HUES48 (cell line): ENCODE data around the gene ATCAY.

Source experiments
- H3K27ac ChIP-seq: one replicate; pipeline ENCODE4 v1.7.0; 2013; ENCODE audit warnings: low read depth, low read length, inconsistent platforms
- H3K27me3 ChIP-seq: 2 replicates; pipeline ENCODE4 v1.6.1; 2013; ENCODE audit warnings: mild to moderate bottlenecking, low read length; ENCODE audit not compliant: control insufficient read depth, insufficient read depth
- H3K36me3 ChIP-seq: 2 replicates; pipeline ENCODE4 v1.6.1; 2013; ENCODE audit warnings: low read length; ENCODE audit not compliant: control insufficient read depth, insufficient read depth
- H3K4me1 ChIP-seq: 2 replicates; pipeline ENCODE4 v1.6.1; 2013; ENCODE audit warnings: mild to moderate bottlenecking, low read length; ENCODE audit not compliant: control insufficient read depth, insufficient read depth
- H3K4me3 ChIP-seq: 2 replicates; pipeline ENCODE4 v1.5.1; 2013; ENCODE audit warnings: mild to moderate bottlenecking, low read depth, low read length
- H3K9ac ChIP-seq: 2 replicates; pipeline ENCODE4 v1.6.1; 2013; ENCODE audit warnings: mild to moderate bottlenecking, low read depth, low read length, moderate library complexity
- H3K9me3 ChIP-seq: 2 replicates; pipeline ENCODE4 v1.6.1; 2013; ENCODE audit warnings: low read length; ENCODE audit not compliant: control insufficient read depth, insufficient read depth

The ATCAY gene

DNA sequence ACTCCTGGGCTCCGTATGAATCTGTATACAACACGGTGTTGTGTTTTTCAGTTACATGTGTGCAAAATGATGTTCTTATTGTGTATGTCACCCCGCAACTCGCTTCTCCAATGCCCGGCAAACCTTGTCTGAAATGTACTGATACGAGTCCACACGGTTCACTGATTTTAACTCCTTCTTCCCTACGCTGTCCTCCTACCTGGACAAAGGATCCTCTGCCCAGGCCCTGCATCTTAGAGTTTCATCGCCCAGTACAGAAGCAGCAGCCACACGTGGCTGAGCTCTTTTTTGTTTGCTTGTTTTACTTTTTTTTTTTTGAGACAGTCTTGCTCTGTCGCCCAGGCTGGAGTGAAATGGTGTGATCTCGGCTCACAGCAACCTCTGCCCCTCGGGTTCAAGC, 40.5 kb upstream of the ATCAY start:
- H3K9me3 ChIP-seq = peaks cover 4% of the 10 kb centered on the region; the same call in 1 of the 2 replicates
- no peak overlapping the region for H3K9ac ChIP-seq
- H3K4me1 ChIP-seq = no peaks in the 10 kb centered on the region
- no peaks in the 10 kb centered on the region for H3K36me3 ChIP-seq
- H3K4me3 ChIP-seq = no peak overlapping the region
- H3K27me3 ChIP-seq = no peaks in the 10 kb centered on the region
- H3K27ac ChIP-seq = no peak overlapping the region

DNA sequence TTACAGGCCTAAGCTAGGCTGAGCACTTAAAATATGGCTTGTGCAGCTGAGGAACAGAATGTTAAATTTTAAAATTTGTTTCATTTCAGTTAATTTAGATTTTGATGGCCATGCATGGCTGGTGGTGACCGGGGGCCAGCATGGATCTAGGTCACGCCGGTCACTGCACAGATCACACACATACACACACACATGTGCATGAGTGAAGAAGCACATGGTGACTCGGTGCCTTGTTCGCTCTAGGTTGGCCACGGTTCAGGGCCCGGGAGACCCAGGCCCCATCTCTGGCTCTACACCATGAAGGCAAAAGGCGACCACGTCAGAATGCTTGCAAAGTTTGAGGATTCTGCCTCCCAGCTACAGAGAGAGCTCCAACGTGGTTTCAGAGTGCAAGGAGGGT, 39.7 kb upstream of the ATCAY start:
- H3K9ac ChIP-seq = no peak overlapping the region
- H3K27me3 ChIP-seq = no peaks in the 10 kb centered on the region
- H3K9me3 ChIP-seq = peaks cover 4% of the 10 kb centered on the region; the same call in 1 of the 2 replicates
- H3K4me1 ChIP-seq = no peaks in the 10 kb centered on the region
- no peak overlapping the region for H3K4me3 ChIP-seq
- no peak overlapping the region for H3K27ac ChIP-seq
- H3K36me3 ChIP-seq = no peaks in the 10 kb centered on the region

DNA sequence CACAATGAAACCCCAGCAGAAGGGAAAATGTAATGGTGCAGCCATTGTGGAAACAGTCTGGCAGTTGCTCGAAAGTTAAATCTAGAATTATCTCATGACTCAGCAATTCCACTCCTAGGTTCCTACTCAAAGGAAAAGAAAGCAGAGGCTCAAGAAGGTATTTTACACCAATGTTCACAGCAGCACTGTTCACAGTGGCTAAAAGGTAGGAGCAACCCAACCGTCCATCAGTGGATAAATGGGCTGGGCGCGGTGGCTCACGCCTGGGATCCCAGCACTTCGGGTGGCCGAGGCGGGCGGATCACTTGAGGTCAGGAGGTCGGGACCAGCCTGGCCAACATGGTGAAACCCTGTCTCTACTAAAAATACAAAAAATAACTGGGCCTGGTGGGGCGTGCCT, 37.5 kb upstream of the ATCAY start:
- H3K27me3 ChIP-seq = no peaks in the 10 kb centered on the region
- H3K27ac ChIP-seq = no peak overlapping the region
- H3K4me1 ChIP-seq = no peaks in the 10 kb centered on the region
- no peak overlapping the region for H3K4me3 ChIP-seq
- no peak overlapping the region for H3K9ac ChIP-seq
- no peaks in the 10 kb centered on the region for H3K36me3 ChIP-seq
- H3K9me3 ChIP-seq = no peaks in the 10 kb centered on the region

DNA sequence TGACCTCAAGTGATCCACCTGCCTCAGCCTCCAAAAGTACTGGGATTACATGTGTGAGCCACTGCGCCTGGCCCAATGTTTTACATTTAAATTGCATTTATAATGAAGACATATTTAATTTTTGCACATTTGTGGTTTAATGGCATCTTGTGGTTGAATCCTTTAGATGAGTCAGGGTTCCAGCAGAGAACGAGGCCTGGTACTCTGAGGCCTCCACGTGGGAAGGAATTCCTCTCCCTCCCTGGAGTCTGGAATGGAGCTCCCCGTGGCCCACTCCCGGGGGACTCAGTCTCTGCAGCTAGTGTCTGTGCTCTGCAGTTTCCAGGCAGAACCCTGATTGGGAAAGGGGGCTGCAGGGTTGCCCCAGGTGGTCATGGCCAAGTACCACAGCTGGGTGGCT, 35.9 kb upstream of the ATCAY start:
- Histone ChIP-seq H3K4me3 (no peak overlapping the region), H3K4me1 (no peaks in the 10 kb centered on the region), H3K27ac (no peak overlapping the region), H3K27me3 (no peaks in the 10 kb centered on the region), H3K9me3 (no peaks in the 10 kb centered on the region), H3K9ac (no peak overlapping the region), H3K36me3 (no peaks in the 10 kb centered on the region)

DNA sequence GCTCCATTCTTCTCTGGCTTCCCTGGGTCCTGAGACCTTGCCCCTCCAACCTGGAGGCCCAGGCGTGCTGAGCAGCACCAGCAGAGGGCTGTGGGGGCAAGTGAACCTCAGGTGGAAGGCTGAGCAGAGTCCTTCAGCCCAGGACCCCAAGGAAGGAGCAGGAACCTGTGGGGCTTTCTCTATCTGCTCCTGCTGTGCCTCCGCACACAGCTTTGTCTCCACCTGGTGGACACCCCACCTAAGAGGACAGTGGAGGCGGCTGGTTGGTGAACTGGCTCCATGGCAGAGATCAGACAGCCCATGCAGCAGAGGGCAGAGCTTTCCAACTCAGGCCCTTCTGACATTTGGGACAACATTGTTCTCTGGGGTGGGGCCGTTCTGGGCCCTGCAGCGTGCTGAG, 31.4 kb upstream of the ATCAY start:
- H3K9ac ChIP-seq = no peak overlapping the region
- H3K4me1 ChIP-seq = no peaks in the 10 kb centered on the region
- no peak overlapping the region for H3K4me3 ChIP-seq
- no peak overlapping the region for H3K27ac ChIP-seq
- H3K9me3 ChIP-seq = peaks cover 19% of the 10 kb centered on the region
- H3K27me3 ChIP-seq = no peaks in the 10 kb centered on the region
- peaks cover 3% of the 10 kb centered on the region; the same call in 1 of the 2 replicates for H3K36me3 ChIP-seq

DNA sequence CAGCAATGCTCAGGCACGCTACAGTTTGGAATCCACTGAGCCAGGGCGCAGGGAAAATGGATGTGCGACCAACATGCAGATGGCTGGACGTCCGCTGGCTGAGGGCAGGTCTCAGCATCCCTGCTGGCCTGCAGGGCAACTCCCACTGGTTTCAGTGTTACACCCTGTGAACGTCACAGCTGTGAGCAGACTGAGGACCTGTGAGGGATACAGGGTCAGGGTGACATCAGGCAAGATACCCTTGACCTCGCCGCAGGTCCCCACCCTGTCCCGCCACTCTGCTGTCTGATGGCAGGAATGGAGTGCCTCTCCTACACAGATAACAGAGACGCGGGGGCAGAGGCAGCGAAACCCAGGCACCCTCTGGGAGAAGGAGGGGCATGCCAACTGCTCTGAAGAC, 30.7 kb upstream of the ATCAY start:
- Histone ChIP-seq H3K36me3 (peaks cover 3% of the 10 kb centered on the region; the same call in 1 of the 2 replicates), H3K27me3 (no peaks in the 10 kb centered on the region), H3K4me1 (no peaks in the 10 kb centered on the region), H3K9me3 (peaks cover 19% of the 10 kb centered on the region), H3K4me3 (no peak overlapping the region), H3K27ac (no peak overlapping the region), H3K9ac (no peak overlapping the region)

DNA sequence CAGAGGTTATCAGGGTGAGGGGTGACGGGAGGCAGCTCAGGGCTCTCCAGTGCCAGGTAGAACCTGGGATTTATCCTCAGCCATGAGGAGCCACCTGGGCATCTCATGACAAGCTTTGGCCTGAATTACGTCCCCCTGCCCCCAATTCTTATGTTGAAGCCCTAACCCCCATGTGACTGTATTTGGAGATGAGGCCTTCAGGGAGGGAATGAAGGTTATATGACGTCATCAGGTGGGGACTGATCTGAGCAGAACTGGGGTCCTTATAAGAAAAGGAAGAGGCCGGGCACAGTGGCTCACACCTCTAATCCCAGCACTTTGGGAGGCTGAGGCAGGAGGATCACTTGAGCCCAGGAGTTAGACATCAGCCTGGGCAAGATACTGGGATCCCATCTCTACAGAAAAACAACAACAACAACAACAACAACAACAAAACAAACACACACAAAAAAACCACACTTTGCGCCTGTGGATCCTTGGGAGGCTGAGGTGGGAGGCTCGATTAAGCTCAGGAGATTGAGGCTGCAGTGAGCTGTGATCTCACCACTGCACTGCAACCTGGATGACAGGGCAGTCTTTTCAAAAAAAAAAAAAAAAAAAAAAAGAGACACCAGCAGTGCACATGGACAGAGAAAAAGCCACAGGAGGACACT, 30.0 kb upstream of the ATCAY start:
- no peak overlapping the region for H3K27ac ChIP-seq
- peaks cover 19% of the 10 kb centered on the region for H3K9me3 ChIP-seq
- H3K27me3 ChIP-seq = no peaks in the 10 kb centered on the region
- H3K4me1 ChIP-seq = no peaks in the 10 kb centered on the region
- H3K36me3 ChIP-seq = peaks cover 3% of the 10 kb centered on the region; the same call in 1 of the 2 replicates
- H3K4me3 ChIP-seq = no peak overlapping the region
- no peak overlapping the region for H3K9ac ChIP-seq

DNA sequence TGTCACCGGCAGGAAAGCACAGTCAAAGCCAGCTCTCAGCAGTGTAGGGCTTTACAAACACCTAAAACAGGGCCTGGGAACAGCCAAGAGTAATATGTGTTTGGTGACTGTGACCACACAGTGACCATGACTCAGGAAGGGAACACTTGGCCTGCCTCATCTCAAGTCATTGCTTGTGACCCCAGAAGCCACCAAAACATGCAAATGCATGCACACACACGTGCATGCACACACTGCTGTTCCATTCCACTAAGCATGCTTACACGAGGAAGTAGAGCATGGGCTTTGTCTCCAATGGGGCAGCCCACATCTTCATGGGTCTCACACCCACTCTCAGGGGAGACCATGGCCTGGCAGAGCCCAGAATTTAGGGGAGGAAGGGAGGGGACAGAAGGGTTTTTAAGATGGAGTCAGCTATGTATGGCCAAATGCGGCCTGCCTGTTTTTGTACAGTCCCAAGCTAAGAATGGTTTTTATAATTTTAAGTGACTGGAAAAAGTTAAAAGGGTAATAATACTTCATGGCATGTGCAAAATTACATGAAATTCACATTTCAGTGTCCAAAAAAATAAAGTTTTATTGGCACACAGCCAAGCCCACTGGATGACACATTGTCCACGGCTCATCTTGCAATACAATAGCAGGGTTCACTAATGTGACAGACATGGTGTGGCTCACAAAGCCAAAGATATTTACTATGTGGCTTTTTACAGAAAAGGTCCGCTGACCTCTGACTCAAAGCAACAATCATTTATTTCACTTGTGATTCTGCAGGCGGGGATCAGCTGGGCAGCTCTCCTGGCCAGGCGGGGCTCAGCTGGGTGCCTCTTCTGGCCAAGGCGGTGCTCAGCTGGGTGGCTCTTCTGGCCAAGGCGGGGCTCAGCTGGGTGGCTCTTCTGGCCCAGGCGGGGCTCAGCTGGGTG, 29.0 kb upstream of the ATCAY start:
- no peak overlapping the region for H3K27ac ChIP-seq
- no peak overlapping the region for H3K9ac ChIP-seq
- H3K4me1 ChIP-seq = no peaks in the 10 kb centered on the region
- peaks cover 3% of the 10 kb centered on the region; the same call in 1 of the 2 replicates for H3K36me3 ChIP-seq
- H3K27me3 ChIP-seq = no peaks in the 10 kb centered on the region
- peaks cover 19% of the 10 kb centered on the region for H3K9me3 ChIP-seq
- H3K4me3 ChIP-seq = no peak overlapping the region

DNA sequence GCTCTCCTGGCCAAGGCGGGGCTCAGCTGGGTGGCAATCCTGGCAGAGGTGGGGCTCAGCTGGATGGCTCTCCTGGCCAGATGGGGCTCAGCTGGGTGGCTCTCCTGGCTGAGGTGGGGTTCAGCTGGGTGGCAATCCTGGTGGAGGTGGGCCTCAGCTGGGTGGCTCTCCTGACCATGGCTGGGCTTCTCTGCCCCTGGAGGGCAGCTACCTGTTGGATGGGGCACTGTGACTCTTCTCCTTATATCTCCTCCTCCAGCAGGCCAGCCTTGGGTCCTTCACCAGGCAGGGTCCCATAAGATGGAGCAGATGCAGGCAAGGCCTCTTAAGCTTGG, 28.3 kb upstream of the ATCAY start:
- Histone ChIP-seq H3K27ac (no peak overlapping the region), H3K4me1 (no peaks in the 10 kb centered on the region), H3K4me3 (no peak overlapping the region), H3K36me3 (peaks cover 3% of the 10 kb centered on the region; the same call in 1 of the 2 replicates), H3K27me3 (no peaks in the 10 kb centered on the region), H3K9ac (no peak overlapping the region), H3K9me3 (peaks cover 19% of the 10 kb centered on the region)

DNA sequence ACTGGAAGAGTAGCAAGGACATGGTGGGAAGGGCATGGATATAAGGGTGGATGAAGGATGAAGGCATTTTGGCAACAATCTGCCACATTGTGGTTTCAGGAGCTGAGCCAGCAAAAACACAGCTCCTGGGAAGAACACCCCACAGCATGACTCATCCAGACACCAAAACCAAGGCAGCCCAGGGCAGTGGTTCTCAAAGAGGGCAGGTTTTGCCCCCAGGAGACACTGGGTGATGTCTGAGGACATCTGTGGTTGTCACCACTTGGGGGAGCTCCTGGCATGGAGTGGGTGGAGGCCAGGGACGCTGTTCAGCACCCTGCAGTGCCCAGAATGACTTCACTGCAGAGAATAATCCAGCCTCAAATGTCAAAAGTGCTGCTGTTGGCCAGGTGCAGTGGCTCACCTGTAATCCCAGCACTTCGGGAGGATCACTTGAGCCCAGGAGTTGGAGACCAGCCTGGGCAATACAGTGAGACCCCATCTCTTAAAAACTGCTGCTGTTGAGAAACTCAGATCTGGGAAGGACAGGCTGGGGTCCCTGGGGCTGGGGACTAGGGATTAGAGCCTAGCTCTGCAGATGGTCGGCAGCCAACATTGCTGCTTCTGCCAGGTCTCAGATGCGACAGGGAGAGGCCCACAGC, 27.8 kb upstream of the ATCAY start:
- Histone ChIP-seq H3K4me3 (no peak overlapping the region), H3K4me1 (no peaks in the 10 kb centered on the region), H3K36me3 (peaks cover 3% of the 10 kb centered on the region; the same call in 1 of the 2 replicates), H3K9me3 (peaks cover 19% of the 10 kb centered on the region), H3K27ac (no peak overlapping the region), H3K9ac (no peak overlapping the region), H3K27me3 (no peaks in the 10 kb centered on the region)

DNA sequence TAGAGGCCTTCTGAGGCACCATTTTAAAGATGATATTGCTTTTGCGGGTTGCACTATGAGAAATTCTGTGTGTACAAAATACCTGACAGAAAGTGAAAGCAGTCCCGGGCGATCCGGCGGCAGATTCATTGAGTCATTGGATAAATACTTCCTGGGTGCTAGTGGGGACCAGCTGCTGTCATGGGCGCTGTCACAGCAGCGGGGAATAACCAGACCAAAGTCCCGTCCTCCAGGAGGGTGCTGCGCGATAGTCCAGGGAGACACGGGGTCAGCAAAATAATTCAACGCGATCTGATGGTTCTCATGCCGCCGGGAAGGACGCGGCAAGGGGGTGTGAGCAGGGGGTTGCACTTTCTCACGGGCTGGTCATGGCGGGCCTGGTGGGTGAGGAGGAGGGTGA, 25.2 kb upstream of the ATCAY start:
- Histone ChIP-seq H3K27me3 (no peaks in the 10 kb centered on the region), H3K4me1 (no peaks in the 10 kb centered on the region), H3K27ac (no peak overlapping the region), H3K9me3 (peaks cover 19% of the 10 kb centered on the region), H3K4me3 (no peak overlapping the region), H3K36me3 (peaks cover 3% of the 10 kb centered on the region; the same call in 1 of the 2 replicates), H3K9ac (no peak overlapping the region)
